ENCODE results near the gene PGA5.
"Not testable (repeated sequence)": the region's sequence is repeated elsewhere in the genome, so short reads cannot be mapped to it uniquely, and the experiment has no call there.

The PGA5 gene

DNA sequence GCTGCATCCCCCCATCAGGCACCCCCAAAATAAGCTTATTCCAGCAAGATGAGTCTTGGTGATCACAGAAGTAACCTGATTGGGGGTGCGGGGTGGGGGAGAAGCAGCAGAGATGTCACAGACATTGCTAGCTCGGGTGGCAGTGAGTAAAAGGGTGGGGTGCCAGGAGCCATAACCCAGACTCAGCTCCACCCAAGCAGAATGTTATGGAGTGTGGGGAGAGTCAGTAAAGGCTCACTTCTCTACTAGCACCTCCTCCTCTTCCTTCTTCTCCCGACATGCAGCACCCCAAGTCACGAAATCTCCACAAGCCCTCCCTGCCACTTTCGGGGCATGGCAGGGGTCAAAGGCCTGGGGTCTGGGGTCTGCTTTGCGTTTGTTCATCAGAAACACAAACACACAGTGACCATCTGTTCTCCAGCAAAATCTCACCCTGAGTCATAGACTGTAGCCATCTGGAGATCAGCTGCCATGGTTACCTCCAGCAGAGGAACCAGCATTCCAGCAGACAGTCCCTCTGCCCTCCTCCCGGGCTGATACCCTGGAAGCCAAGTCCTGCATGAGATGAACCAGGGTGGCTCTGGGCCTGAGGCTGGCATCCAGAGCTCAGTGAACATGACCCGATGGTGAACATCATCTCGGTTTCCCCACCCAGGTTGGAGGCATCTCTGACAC is 33.2 kb upstream of the PGA5 start:
- H3K4me2 ChIP-seq; H3K9ac ChIP-seq; H4K20me1 ChIP-seq; H3K27ac ChIP-seq; H3K36me3 ChIP-seq; H3K9me3 ChIP-seq (replicated peaks in 1 of 11); H3K4me3 ChIP-seq; H3K27me3 ChIP-seq: not testable (repeated sequence)
- H3K4me1 ChIP-seq: peaks cover 6 to 16% (median 9%) of the 10 kb centered on the region in 10 experiments

DNA sequence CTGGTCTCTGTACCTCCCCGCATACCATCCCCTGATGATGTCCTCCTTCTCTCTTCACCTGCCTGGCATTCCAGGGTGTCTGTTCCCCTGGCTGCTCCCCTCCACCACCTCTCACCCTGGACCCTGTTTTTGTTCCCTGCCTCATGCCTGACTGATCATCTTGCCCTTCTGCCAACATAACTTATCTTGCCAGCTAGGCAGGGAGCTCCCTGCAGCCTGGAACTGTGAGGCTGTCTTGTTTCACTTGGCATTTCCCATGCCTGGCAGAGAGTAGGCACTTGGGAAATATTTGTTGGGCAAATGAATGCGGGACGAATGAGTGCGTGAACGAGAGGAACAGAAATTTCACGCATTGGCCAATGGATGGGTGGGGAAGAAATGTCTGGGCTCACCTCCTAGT is 30.3 kb upstream of the PGA5 start:
- H3K36me3 ChIP-seq, H3K27ac ChIP-seq, H3K4me3 ChIP-seq: not testable (repeated sequence)

DNA sequence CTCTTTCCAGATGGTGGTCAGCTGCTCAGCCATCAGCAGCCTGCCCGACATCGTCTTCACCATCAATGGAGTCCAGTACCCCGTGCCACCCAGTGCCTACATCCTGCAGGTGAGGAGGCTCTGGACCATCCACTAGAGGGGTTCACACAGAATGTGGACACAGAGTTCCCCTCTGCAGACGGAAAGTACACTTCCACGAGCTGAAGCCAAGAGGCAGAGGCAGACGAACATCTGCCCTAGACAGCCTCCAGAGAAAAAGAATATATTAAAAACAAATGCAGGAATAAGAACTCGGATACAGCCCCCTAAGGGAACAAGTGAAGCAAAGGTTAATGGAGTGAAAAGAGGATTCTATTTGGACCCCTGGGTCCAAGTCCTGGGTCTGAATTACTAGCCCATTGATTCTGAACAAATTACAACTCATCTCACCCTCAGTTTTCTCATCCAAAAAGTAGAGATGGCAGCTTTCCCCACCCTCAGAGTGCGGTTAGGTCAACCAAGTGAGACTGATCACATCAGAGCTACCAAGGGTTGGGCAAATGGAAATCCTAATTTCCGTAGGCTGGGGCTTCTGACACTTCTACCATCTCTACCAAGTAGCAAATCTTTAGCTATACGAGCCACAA is 29.5 kb upstream of the PGA5 start:
- H4K20me1 ChIP-seq; H3K36me3 ChIP-seq; H3K27ac ChIP-seq; H3K27me3 ChIP-seq; H3K4me3 ChIP-seq; H3K9me3 ChIP-seq (replicated peaks in 1 of 11); H3K9ac ChIP-seq; H3K4me1 ChIP-seq: not testable (repeated sequence)
- H3K4me2 ChIP-seq: peak overlapping the region in 2 of 11 experiments; percentile 34 to 38; a peak in 4 of 22 replicates

More for the DNA sequence above, 30.3 kb upstream of the PGA5 start:
- not testable (repeated sequence) for H3K4me2 ChIP-seq; H3K9ac ChIP-seq; H3K4me1 ChIP-seq; H3K27me3 ChIP-seq; H3K9me3 ChIP-seq (replicated peaks in 1 of 11); H4K20me1 ChIP-seq

DNA sequence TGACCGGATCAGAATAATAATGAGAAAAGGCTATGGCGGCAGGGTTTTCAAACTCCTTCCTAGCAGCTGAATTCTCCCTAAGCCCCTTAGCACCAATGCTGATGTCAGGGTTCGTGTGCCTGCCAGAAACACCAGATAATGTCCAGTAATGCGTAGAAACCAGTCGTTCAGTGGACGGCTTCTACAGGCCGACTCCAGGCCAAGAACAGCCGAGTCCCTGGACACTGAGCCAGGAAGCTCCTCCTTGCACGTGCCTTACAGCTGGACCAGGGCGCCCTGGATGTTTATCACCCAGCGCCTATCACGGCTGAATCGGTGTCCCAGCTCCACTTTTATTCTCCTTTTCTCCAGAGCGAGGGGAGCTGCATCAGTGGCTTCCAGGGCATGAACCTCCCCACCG is 28.8 kb upstream of the PGA5 start:
- H3K4me2 ChIP-seq; H3K9me3 ChIP-seq (replicated peaks in 1 of 11); H3K4me3 ChIP-seq; H4K20me1 ChIP-seq; H3K27me3 ChIP-seq; H3K27ac ChIP-seq; H3K9ac ChIP-seq; H3K36me3 ChIP-seq; H3K4me1 ChIP-seq: not testable (repeated sequence)

DNA sequence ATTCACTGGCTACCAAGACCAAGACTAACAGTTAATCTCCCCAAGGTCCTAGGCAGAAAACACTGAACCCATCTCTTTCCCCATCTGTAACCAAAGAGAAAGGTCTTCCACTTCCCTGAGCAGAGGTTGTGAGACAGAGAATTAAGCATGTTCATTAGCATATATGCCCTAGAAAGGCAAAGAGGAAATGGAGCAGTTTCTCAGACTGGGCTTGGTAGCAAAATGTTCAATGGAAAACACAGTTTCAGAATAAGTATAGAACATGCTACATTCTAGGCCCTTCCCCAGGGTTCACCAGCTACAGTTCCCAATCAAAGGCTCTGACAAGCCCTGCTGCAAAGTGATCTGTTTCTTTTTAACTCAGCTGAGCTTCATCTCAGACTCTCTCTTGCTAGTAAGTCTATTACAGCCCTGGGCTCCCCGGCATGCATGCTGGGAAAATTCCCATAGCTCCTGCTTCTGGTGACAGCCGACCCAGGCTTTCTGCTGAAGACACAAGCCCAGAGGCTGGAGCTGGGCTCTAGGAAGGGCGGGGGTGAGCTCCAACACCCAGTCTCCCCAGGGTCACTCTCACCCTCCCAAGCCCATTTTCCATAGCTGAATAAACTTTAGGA is 27.2 kb upstream of the PGA5 start:
- not testable (repeated sequence) for H3K9me3 ChIP-seq (replicated peaks in 1 of 11); H3K4me2 ChIP-seq; H3K9ac ChIP-seq; H3K4me3 ChIP-seq; H3K27me3 ChIP-seq; H3K27ac ChIP-seq; H3K4me1 ChIP-seq; H3K36me3 ChIP-seq; H4K20me1 ChIP-seq

DNA sequence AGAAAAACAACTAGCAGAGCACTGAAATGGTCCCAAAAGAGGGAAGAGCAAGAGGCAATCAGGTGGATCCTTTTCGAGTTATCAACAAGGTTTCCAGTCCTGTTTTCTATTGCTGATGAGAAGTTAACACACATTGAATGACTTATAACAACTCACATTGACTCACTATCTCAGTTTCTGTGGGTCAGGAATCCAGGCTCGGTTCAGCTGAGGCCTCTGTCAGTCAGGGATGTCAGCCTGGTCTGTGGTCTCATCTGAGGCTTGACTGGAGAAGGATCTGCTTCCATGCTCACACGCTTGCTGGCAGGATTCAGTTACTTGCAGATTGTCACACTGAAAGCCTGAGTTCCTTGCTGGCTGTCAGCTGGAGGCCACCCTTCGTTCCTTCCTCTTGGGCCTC is 22.7 kb upstream of the PGA5 start:
- H3K27ac ChIP-seq; H3K27me3 ChIP-seq; H3K9me3 ChIP-seq (replicated peaks in 1 of 11); H4K20me1 ChIP-seq; H3K4me2 ChIP-seq; H3K4me1 ChIP-seq; H3K9ac ChIP-seq; H3K4me3 ChIP-seq; H3K36me3 ChIP-seq: not testable (repeated sequence)

DNA sequence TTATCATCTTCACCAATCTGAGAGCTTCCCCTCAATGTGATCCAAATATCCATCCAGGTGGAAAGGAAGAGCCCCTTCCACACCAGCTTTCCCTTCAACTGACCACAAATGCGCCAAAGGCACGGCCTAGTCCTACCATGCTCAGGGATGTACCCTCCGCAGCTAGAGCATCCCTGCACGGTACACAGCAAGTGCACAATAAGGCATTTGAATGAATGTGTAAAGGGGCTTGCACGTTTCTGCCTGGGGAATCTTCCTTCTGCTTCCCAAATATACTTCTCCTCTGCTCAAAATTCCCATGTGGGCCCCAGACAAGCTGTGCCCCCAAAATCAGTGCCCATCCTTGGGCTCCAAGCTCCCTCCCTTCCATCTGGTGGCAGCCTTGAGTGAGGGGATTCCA is 22.0 kb upstream of the PGA5 start:
- not testable (repeated sequence) for H3K27ac ChIP-seq; H3K9ac ChIP-seq; H3K4me2 ChIP-seq; H3K4me3 ChIP-seq; H3K36me3 ChIP-seq; H3K27me3 ChIP-seq; H3K9me3 ChIP-seq (replicated peaks in 1 of 11); H3K4me1 ChIP-seq; H4K20me1 ChIP-seq

DNA sequence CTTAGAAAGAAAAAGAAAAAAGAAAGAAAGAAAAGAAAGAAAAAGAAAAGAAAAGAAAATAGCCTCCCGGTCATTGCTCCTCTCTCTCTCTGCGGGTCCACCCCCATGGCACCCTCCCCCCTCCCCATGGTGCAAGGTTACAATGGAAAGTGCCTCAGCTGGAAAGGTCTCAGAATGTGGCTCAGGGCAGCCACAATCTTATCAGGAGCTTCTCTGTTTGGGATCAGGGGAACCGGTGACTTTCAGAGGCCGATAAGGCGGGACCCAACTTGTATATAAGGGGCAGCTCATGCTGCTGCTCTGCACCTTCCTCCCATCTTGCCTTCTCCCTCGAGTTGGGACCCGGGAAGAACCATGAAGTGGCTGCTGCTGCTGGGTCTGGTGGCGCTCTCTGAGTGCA is 18.9 kb upstream of the PGA5 start, which contains the start of gene PGA4:
TSS of gene PGA4 (plus strand) at position 301 of the 400 bp plus-strand sequence. CDS start at position 355, 54 bp downstream.
- H3K9me3 ChIP-seq (replicated peaks in 1 of 11); H3K4me3 ChIP-seq; H3K27ac ChIP-seq; H3K9ac ChIP-seq; H3K4me2 ChIP-seq; H3K4me1 ChIP-seq; H4K20me1 ChIP-seq; H3K36me3 ChIP-seq; H3K27me3 ChIP-seq: not testable (repeated sequence)

DNA sequence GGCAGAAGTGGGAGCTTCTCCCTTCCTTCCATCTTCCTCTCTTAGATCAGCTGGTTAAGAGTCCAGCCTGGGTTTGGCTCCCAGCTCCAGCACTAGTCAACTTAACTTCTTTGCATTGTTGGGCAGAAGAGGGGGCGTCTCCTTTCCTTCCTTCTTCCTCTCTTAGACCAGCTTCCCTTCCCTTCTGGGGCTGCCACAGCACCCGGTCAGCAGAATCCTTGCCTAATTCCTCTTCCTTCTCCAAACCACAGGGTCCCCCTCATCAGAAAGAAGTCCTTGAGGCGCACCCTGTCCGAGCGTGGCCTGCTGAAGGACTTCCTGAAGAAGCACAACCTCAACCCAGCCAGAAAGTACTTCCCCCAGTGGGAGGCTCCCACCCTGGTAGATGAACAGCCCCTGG is 18.3 kb upstream of the PGA5 start:
- not testable (repeated sequence) for H3K4me3 ChIP-seq; H3K9ac ChIP-seq; H3K36me3 ChIP-seq; H4K20me1 ChIP-seq; H3K27ac ChIP-seq; H3K27me3 ChIP-seq; H3K4me2 ChIP-seq; H3K4me1 ChIP-seq; H3K9me3 ChIP-seq (replicated peaks in 1 of 11)

DNA sequence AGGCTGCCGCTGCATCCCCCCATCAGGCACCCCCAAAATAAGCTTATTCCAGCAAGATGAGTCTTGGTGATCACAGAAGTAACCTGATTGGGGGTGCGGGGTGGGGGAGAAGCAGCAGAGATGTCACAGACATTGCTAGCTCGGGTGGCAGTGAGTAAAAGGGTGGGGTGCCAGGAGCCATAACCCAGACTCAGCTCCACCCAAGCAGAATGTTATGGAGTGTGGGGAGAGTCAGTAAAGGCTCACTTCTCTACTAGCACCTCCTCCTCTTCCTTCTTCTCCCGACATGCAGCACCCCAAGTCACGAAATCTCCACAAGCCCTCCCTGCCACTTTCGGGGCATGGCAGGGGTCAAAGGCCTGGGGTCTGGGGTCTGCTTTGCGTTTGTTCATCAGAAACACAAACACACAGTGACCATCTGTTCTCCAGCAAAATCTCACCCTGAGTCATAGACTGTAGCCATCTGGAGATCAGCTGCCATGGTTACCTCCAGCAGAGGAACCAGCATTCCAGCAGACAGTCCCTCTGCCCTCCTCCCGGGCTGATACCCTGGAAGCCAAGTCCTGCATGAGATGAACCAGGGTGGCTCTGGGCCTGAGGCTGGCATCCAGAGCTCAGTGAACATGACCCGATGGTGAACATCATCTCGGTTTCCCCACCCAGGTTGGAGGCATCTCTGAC is 14.4 kb upstream of the PGA5 start:
- not testable (repeated sequence) for H3K4me2 ChIP-seq; H3K4me3 ChIP-seq; H3K9me3 ChIP-seq (replicated peaks in 1 of 11); H3K4me1 ChIP-seq; H3K27me3 ChIP-seq; H3K36me3 ChIP-seq; H3K9ac ChIP-seq; H4K20me1 ChIP-seq; H3K27ac ChIP-seq

DNA sequence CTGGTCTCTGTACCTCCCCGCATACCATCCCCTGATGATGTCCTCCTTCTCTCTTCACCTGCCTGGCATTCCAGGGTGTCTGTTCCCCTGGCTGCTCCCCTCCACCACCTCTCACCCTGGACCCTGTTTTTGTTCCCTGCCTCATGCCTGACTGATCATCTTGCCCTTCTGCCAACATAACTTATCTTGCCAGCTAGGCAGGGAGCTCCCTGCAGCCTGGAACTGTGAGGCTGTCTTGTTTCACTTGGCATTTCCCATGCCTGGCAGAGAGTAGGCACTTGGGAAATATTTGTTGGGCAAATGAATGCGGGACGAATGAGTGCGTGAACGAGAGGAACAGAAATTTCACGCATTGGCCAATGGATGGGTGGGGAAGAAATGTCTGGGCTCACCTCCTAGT is 11.5 kb upstream of the PGA5 start:
- not testable (repeated sequence) for H3K36me3 ChIP-seq; H3K27me3 ChIP-seq; H4K20me1 ChIP-seq; H3K27ac ChIP-seq; H3K9me3 ChIP-seq (replicated peaks in 1 of 11); H3K9ac ChIP-seq; H3K4me1 ChIP-seq; H3K4me2 ChIP-seq; H3K4me3 ChIP-seq

DNA sequence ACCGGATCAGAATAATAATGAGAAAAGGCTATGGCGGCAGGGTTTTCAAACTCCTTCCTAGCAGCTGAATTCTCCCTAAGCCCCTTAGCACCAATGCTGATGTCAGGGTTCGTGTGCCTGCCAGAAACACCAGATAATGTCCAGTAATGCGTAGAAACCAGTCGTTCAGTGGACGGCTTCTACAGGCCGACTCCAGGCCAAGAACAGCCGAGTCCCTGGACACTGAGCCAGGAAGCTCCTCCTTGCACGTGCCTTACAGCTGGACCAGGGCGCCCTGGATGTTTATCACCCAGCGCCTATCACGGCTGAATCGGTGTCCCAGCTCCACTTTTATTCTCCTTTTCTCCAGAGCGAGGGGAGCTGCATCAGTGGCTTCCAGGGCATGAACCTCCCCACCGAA is 9.9 kb upstream of the PGA5 start:
- not testable (repeated sequence) for H4K20me1 ChIP-seq, H3K9ac ChIP-seq, H3K4me1 ChIP-seq

DNA sequence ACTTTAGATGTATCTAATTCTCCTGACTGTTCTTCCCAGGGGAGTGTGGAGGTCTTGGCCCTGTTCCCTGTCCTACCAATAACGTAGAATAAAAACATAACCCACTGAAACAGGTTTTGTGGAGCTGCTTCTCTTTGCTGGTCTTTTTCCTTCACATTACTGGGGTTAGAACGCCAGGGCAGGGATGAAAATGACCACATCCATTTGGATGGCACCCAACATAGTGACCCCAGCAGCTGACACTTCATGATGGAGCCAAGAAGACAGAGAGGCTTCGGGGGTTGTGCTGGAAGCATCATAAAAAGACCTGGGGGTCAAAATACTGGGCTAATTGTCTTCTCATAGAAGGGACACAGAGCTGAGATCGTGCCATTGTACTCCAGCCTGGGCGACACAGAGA is 9.4 kb upstream of the PGA5 start:
- not testable (repeated sequence) for H3K36me3 ChIP-seq; H3K9ac ChIP-seq; H3K4me3 ChIP-seq; H3K27ac ChIP-seq; H3K9me3 ChIP-seq (replicated peaks in 1 of 11); H4K20me1 ChIP-seq; H3K4me1 ChIP-seq; H3K4me2 ChIP-seq; H3K27me3 ChIP-seq

More for the DNA sequence above, 9.9 kb upstream of the PGA5 start:
- H3K36me3 ChIP-seq; H3K27ac ChIP-seq; H3K27me3 ChIP-seq; H3K4me2 ChIP-seq; H3K4me3 ChIP-seq; H3K9me3 ChIP-seq (replicated peaks in 1 of 11): not testable (repeated sequence)

DNA sequence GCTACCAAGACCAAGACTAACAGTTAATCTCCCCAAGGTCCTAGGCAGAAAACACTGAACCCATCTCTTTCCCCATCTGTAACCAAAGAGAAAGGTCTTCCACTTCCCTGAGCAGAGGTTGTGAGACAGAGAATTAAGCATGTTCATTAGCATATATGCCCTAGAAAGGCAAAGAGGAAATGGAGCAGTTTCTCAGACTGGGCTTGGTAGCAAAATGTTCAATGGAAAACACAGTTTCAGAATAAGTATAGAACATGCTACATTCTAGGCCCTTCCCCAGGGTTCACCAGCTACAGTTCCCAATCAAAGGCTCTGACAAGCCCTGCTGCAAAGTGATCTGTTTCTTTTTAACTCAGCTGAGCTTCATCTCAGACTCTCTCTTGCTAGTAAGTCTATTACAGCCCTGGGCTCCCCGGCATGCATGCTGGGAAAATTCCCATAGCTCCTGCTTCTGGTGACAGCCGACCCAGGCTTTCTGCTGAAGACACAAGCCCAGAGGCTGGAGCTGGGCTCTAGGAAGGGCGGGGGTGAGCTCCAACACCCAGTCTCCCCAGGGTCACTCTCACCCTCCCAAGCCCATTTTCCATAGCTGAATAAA is 8.3 kb upstream of the PGA5 start:
- not testable (repeated sequence) for H3K9ac ChIP-seq; H3K27ac ChIP-seq; H3K4me3 ChIP-seq; H4K20me1 ChIP-seq; H3K9me3 ChIP-seq (replicated peaks in 1 of 11); H3K36me3 ChIP-seq; H3K4me2 ChIP-seq; H3K4me1 ChIP-seq; H3K27me3 ChIP-seq
